Activated CD8-positive, alpha-beta memory T cell treated with anti-CD3 and anti-CD28 coated beads for 24 hours (primary cell): ENCODE data around the gene PACRG.

ENCODE experiments used
- DNase-seq: peaks from one replicate; pipeline ENCODE4 v3.0.0-alpha.2; 2020

Gene PACRG

GRCh38 chr6:163019926-163020325, 292.2 kb downstream of the PACRG start:
- DNase-seq = no peak

- DNase-seq = no peak
Measured at GRCh38 chr6:163021054-163021453, 293.3 kb downstream of the PACRG start.

- no peak for DNase-seq
Measured at GRCh38 chr6:163023700-163024099, 295.9 kb downstream of the PACRG start.

GRCh38 chr6:163026893-163027292, 299.1 kb downstream of the PACRG start:
- DNase-seq = no peak

GRCh38 chr6:163030980-163031379, 303.2 kb downstream of the PACRG start:
- no peak for DNase-seq

GRCh38 chr6:163031931-163032330, 304.2 kb downstream of the PACRG start:
- DNase-seq = no peak

GRCh38 chr6:163036160-163036645, 308.4 kb downstream of the PACRG start:
- no peak for DNase-seq

- DNase-seq = no peak
Measured at GRCh38 chr6:163038317-163038716, 310.5 kb downstream of the PACRG start.

- DNase-seq = no peak
Measured at GRCh38 chr6:163048345-163048744, 320.6 kb downstream of the PACRG start.

- no peak for DNase-seq
Measured at GRCh38 chr6:163053667-163054344, 326.0 kb downstream of the PACRG start.

GRCh38 chr6:163054641-163055040, 326.9 kb downstream of the PACRG start:
- no peak for DNase-seq

GRCh38 chr6:163057260-163057659, 329.5 kb downstream of the PACRG start:
- no peak for DNase-seq

GRCh38 chr6:163062790-163063189, 335.0 kb downstream of the PACRG start:
- DNase-seq = no peak

- no peak for DNase-seq
Measured at GRCh38 chr6:163063561-163063960, 335.8 kb downstream of the PACRG start.

GRCh38 chr6:163064397-163064796, 336.6 kb downstream of the PACRG start:
- DNase-seq = no peak

- no peak for DNase-seq
Measured at GRCh38 chr6:163066200-163066599, 338.4 kb downstream of the PACRG start.

GRCh38 chr6:163077134-163077533, 349.4 kb downstream of the PACRG start:
- DNase-seq = no peak

GRCh38 chr6:163078712-163079111, 350.9 kb downstream of the PACRG start:
- no peak for DNase-seq

- no peak for DNase-seq
Measured at GRCh38 chr6:163080228-163080627, 352.5 kb downstream of the PACRG start.

- DNase-seq = no peak
Measured at GRCh38 chr6:163083141-163083540, 355.4 kb downstream of the PACRG start.

- DNase-seq = no peak
Measured at GRCh38 chr6:163085426-163085825, 357.7 kb downstream of the PACRG start.

GRCh38 chr6:163085861-163086623, 358.3 kb downstream of the PACRG start:
- DNase-seq = no peak

- no peak for DNase-seq
Measured at GRCh38 chr6:163086624-163086920, 358.8 kb downstream of the PACRG start.

- no peak for DNase-seq
Measured at GRCh38 chr6:163087981-163088380, 360.2 kb downstream of the PACRG start.

- DNase-seq = no peak
Measured at GRCh38 chr6:163092876-163093275, 365.1 kb downstream of the PACRG start.
